GM12892 (cell line): Measurements from ENCODE around the gene TTC28.
"Not testable (repeated sequence)": the region's sequence is repeated elsewhere in the genome, so short reads cannot be mapped to it uniquely, and the experiment has no call there.

Source experiments
- DNase-seq: peaks from one replicate; pipeline ENCODE4 v3.0.0; 2011; ENCODE audit not compliant: insufficient read length
- FAIRE-seq: peaks from 2 replicates; lab custom pipeline; 2011; peaks lifted over from hg19 to GRCh38; lab: Jason Lieb, UNC
- POLR2A ChIP-seq: IDR thresholded peaks from 2 replicates; pipeline ENCODE4 v1.6.1; 2011; ENCODE audit warnings: low read depth, low read length, control low read depth
- POLR2AphosphoS5 ChIP-seq: IDR thresholded peaks from 2 replicates; pipeline ENCODE4 v1.6.1; 2011; ENCODE audit warnings: low read depth, low read length, control low read depth
- TAF1 ChIP-seq: IDR thresholded peaks from 2 replicates; pipeline ENCODE4 v1.6.1; 2011; ENCODE audit warnings: low read depth, mild to moderate bottlenecking, control low read depth, low read length, borderline replicate concordance

TTC28 gene

GRCh38 chr22:28488825-28489224, 190.8 kb downstream of the TTC28 start:
- DNase-seq (no peak), FAIRE-seq (no peak)
- no peak for TF ChIP-seq POLR2A
- no peak for TF ChIP-seq POLR2AphosphoS5
- TF ChIP-seq TAF1, result no peak

DNA sequence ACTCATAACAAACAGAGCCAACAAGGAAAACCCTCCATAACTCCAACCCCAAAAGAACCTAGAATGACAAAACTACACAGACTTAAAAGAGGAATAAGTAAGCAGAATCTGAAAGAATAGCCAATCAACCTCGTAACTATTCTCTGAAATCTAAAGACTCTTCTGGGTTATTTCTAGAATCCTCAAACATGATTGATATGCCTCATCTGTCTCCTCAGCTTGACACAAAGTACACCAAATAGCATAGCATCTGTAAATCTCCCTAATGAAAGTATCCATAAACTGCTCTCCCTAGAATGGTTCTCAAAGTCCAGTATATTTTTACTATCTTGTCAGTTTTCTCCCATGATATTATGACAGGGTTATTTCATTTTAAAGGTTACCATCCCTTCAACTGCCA, 195.0 kb downstream of the TTC28 start:
- TF ChIP-seq POLR2A (no peak), TAF1 (no peak), POLR2AphosphoS5 (no peak)
- no peak for FAIRE-seq
- DNase-seq, result no peak

- DNase-seq (no peak), FAIRE-seq (no peak)
- TF ChIP-seq POLR2AphosphoS5 (no peak), TAF1 (no peak), POLR2A (no peak)
Observed at GRCh38 chr22:28481725-28482124, 197.9 kb downstream of the TTC28 start.

DNA sequence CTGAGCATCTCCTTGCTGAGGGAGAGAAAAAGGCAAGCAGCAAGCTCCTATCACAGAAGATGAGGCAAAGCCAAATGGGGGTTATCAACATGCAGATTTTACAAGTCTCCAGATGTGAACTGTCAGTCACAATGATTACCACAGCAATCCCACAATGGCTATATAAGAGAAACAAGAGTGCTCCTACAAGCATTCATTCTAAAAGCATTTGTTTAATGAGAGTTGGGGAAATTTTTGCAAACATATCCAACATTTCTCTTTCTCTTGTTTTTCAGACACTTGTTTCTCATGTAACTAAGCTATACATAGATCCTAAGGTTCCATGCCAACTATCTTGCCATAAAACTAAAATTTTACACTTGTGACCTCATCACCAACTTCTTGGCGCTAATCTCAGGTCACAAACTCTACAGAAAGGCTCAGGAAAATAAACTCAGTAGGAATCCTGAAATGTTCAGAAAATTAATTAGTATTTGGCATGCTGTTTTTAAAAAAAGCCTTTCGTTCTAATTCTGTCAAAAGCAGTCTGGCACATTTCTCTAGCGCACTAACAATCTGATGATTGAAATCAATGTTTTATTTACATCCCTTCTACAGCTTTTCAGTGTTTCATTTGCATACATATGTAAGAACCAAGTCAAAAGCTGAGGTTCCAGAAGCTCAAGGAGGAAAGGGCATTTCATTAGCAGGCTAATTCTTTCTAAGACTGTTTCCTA, 199.5 kb downstream of the TTC28 start:
- TF ChIP-seq POLR2A (no peak), TAF1 (no peak), POLR2AphosphoS5 (no peak)
- FAIRE-seq (no peak), DNase-seq (no peak)

GRCh38 chr22:28478564-28478963, 201.1 kb downstream of the TTC28 start:
- no peak for TF ChIP-seq POLR2A
- no peak for TF ChIP-seq TAF1
- TF ChIP-seq POLR2AphosphoS5, result no peak
- FAIRE-seq (no peak), DNase-seq (no peak)

DNA sequence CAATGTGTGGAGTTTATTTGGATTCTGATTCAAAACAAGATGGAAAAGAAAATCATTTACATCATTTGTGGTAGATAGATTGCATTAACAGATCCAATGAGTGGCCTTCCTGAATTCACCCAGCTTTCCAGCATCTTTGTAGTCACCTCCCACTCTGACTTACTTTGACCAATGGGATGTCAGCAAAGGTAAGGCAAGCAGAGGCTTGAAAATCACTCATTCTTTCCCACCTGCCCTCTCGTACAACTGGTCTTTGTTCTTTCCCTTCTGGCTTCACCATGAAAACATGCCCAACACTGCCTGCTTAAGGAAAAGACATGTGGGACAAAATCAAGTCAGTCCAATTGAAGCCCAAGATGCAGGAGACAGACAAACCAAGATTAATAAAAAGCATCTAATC, 202.1 kb downstream of the TTC28 start:
- DNase-seq (no peak), FAIRE-seq (no peak)

DNA sequence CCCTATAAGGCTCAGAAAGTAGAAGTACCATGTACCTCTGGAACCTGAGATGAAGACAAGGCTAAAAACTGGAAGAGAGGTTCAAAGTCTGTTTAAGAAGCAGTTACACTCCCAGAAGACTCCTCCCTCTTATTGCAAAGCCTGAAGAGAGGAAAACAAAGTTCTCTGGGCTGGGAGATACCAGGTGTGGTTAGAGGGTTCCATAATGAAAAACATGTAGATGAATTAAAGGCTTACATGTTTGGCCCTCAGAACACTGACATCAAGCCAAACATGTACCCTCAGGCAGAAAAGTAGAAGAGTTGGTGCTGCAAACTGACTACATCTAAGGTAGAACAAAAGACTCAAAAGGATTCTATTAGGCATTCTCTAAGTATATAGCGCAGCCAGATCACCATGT, 205.3 kb downstream of the TTC28 start:
- no peak for FAIRE-seq

More for the DNA sequence above, 202.1 kb downstream of the TTC28 start:
- TF ChIP-seq POLR2AphosphoS5, result no peak
- TF ChIP-seq TAF1, result no peak
- TF ChIP-seq POLR2A, result no peak

DNA sequence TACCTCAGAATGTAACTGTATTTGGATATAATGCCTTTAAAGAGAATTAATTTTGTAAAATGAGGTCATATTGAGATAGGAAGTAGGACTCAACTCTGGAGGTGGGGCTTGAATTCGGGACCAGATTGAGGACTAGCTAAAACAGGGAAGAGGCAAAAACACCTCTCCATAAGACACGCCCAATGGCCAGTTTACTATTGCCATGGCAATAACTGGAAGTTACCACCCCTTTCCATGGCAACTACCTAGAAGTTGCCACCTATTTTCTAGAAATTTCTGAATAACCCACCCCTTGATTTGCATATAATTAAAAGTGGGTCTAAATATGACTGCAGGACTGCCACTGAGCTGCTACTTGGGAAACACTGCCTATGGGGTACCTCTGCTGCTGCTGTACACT, 206.4 kb downstream of the TTC28 start:
- no peak for FAIRE-seq
- TF ChIP-seq TAF1 (no peak), POLR2AphosphoS5 (no peak)
- DNase-seq, result no peak

More for the DNA sequence above, 205.3 kb downstream of the TTC28 start:
- TF ChIP-seq POLR2AphosphoS5 (no peak), TAF1 (no peak), POLR2A (no peak)
- no peak for DNase-seq

GRCh38 chr22:28467055-28467454, 212.6 kb downstream of the TTC28 start:
- not testable (repeated sequence) for FAIRE-seq, DNase-seq

DNA sequence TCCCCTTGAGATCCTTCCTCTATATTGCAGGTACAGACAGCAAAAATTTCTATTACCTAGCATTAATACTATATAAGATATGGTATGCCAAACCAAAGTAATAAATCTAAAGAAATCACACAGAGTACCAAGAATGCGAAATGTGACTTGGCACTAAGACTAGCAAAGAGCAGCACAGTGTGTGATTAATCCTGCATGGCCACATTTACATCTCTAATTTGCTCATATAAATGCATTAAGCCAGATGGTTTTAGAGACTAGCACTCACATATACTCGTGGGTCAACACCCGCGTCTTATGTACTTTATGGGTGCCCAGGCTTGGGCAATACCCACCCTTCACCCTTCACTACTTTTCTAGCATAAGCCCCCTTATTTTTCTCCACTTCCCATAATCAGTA, 213.2 kb downstream of the TTC28 start:
- DNase-seq (no peak), FAIRE-seq (no peak)
- TF ChIP-seq POLR2A, result no peak
- TF ChIP-seq TAF1, result no peak
- no peak for TF ChIP-seq POLR2AphosphoS5

DNA sequence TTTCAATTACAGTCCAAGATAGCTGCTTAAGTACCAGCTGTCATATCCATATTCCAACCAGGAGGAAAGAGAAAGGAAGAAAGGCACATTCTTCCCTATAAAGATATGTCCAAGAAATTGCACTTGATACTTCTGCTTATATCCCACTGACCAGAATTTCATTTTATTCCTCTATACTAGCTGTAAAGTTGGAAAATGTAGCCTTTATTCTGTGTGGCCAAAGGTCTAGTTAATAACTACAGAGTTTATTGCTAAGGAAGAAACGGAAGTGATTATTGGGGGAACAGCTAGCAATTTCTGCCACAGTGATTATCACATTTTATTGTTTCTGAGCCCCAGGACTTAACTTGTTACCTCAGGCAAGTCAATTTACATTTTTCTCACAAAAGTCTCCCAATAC, 213.8 kb downstream of the TTC28 start:
- DNase-seq (no peak), FAIRE-seq (no peak)
- no peak for TF ChIP-seq POLR2A
- no peak for TF ChIP-seq POLR2AphosphoS5
- no peak for TF ChIP-seq TAF1

- TF ChIP-seq TAF1, result no peak
- TF ChIP-seq POLR2A, result no peak
- no peak for TF ChIP-seq POLR2AphosphoS5
- DNase-seq (no peak), FAIRE-seq (no peak)
Observed at GRCh38 chr22:28464127-28464526, 215.5 kb downstream of the TTC28 start.

GRCh38 chr22:28463408-28463807, 216.2 kb downstream of the TTC28 start:
- DNase-seq, FAIRE-seq: not testable (repeated sequence)

- DNase-seq, result no peak
- FAIRE-seq, result no peak
- no peak for TF ChIP-seq TAF1
- TF ChIP-seq POLR2AphosphoS5, result no peak
- no peak for TF ChIP-seq POLR2A
Observed at GRCh38 chr22:28462901-28463300, 216.7 kb downstream of the TTC28 start.
